Measurements from ENCODE around the gene SLC12A8. TPM values are rescaled to one million over a fixed set of nuclear protein-coding genes. Genes with fewer than 3 reads are reported as not detected.

Gene SLC12A8
- total and polyA plus RNA-seq, 8 donors: 1.5 to 31.7 (median 12.3) TPM

DNA sequence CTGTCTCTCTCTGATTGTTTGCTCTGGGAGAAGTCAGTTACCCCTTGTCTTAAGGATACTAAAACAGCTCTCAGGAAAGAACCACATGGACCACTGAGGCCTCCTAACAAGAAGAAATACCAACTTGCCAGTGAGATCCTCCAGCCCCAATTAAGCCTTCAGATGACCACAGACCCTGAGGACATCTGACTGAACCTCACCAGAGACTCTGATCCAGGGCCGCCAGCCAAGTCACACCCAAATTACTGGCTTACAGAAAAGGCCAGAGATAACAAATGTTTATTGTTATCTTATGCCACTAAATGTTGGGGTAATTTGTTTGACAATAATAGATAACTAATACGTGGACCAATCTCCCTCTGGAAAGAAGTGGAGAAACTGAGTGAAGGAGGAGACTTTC, 40.2 kb downstream of the SLC12A8 start:
- Histone ChIP-seq H3K4me3 (no peak overlapping the region), H3K4me1 (no peaks in the 10 kb centered on the region), H3K27me3 (no peaks in the 10 kb centered on the region), H3K9me3 (peaks cover 0 to 9% (median 0%) of the 10 kb centered on the region in 4 donors), H3K27ac (no peak overlapping the region), H3K36me3 (no peaks in the 10 kb centered on the region)
- no peak for DNase-seq
- 60 to 72% (median 69%) methylated on average over 2 of the region's 2 CpGs for WGBS, 5 donors
- intact Hi-C loops (cut with DNase I; ENCODE audit: low total_unique reads): no loop called here
- no peak for TF ChIP-seq POLR2AphosphoS5 (IDR thresholded peaks at IDR 0.05)

DNA sequence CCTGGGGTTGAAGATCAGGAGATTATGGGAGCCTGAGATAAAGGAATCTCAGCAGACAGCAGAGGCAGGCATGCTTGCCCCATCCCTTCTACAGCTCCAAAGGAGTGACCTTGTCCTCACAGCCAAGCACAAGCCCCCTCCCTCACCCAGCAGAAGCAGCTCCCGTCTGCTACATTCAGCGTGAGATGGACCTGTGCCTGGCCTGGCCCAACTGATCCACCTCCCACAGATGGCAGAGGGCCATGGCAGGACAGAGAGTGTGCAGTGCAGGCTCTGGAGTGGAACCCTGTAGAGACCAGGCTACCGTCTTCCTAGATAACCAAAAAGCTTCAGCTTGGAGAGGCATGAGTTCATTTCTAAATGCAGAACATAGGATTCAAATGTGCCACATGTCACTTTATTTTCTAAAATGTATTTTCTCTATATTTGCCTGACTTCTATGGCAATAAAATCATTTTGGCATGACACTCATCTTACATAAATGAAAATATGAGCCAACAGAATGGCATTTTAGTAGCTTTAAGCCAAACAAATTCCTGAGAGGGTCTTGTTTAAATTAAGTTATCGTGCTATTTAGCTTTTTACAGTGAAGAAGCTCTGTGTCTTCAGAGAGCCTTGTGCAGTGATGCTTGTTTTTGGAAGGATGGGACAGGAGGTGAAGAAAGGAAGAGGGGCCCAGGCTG, 43.7 kb downstream of the SLC12A8 start:
- WGBS, 5 donors: 83 to 87% (median 85%) methylated on average over 4 of the region's 4 CpGs
- intact Hi-C loops (cut with DNase I; ENCODE audit: low total_unique reads): loop anchor here (5.0 kb wide), 1 partner anchor 172 kb away; no protein-coding TSS in a partner anchor

DNA sequence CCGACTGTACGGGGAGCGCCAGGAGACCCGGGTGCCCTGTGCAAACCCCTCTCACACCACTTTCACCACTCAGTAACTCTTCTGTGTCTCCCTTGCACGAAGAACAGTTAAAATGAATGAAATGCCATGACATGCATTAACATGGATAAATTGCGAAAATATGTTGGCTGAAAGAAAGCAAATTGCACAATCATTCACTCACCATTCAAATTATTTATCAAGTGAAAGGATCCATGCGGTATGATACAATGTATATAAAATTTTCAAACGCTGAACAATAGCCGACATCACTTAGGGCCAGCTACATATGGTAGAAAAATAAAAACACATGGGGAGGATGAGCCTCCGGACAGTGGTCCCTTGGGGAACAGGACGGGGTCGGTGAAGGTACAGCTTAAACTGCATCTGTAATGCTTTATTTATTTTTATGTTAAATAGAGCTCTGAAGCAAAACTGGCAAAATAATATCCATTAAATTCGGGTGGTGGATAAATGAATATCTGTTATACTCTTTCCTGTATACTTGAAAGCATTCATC, 45.9 kb downstream of the SLC12A8 start:
- Histone ChIP-seq H3K27ac (no peak overlapping the region), H3K36me3 (no peaks in the 10 kb centered on the region), H3K9me3 (no peaks in the 10 kb centered on the region), H3K4me3 (no peak overlapping the region), H3K27me3 (no peaks in the 10 kb centered on the region), H3K4me1 (peaks cover 23 to 38% (median 26%) of the 10 kb centered on the region in 4 donors)
- no peak for DNase-seq
- TF ChIP-seq EP300 (IDR thresholded peaks at IDR 0.05) (no peak), POLR2A (IDR thresholded peaks at IDR 0.05) (no peak), POLR2AphosphoS5 (IDR thresholded peaks at IDR 0.05) (no peak)
- TF ChIP-seq, protein P1, sequence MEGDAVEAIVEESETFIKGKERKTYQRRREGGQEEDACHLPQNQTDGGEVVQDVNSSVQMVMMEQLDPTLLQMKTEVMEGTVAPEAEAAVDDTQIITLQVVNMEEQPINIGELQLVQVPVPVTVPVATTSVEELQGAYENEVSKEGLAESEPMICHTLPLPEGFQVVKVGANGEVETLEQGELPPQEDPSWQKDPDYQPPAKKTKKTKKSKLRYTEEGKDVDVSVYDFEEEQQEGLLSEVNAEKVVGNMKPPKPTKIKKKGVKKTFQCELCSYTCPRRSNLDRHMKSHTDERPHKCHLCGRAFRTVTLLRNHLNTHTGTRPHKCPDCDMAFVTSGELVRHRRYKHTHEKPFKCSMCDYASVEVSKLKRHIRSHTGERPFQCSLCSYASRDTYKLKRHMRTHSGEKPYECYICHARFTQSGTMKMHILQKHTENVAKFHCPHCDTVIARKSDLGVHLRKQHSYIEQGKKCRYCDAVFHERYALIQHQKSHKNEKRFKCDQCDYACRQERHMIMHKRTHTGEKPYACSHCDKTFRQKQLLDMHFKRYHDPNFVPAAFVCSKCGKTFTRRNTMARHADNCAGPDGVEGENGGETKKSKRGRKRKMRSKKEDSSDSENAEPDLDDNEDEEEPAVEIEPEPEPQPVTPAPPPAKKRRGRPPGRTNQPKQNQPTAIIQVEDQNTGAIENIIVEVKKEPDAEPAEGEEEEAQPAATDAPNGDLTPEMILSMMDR (IDR thresholded peaks at IDR 0.05): no peak
- WGBS, 5 donors: 89 to 93% (median 91%) methylated on average over 13 of the region's 13 CpGs
- intact Hi-C loops (cut with DNase I; ENCODE audit: low total_unique reads): loop anchor here (5.0 kb wide), 1 partner anchor 169 kb away; no protein-coding TSS in a partner anchor

More for the DNA sequence above, 43.7 kb downstream of the SLC12A8 start:
- H3K9me3 ChIP-seq: peaks cover 0 to 1% (median 0%) of the 10 kb centered on the region in 4 donors
- H3K36me3 ChIP-seq: no peaks in the 10 kb centered on the region
- no peak overlapping the region for H3K27ac ChIP-seq
- H3K4me3 ChIP-seq: no peak overlapping the region
- H3K27me3 ChIP-seq: no peaks in the 10 kb centered on the region
- DNase-seq: no peak
- TF ChIP-seq EP300 (IDR thresholded peaks at IDR 0.05) (no peak), POLR2A (IDR thresholded peaks at IDR 0.05) (no peak), POLR2AphosphoS5 (IDR thresholded peaks at IDR 0.05) (no peak)
- TF ChIP-seq, protein P1 (IDR thresholded peaks at IDR 0.05): no peak
- peaks cover 9 to 16% (median 15%) of the 10 kb centered on the region in 4 donors for H3K4me1 ChIP-seq

DNA sequence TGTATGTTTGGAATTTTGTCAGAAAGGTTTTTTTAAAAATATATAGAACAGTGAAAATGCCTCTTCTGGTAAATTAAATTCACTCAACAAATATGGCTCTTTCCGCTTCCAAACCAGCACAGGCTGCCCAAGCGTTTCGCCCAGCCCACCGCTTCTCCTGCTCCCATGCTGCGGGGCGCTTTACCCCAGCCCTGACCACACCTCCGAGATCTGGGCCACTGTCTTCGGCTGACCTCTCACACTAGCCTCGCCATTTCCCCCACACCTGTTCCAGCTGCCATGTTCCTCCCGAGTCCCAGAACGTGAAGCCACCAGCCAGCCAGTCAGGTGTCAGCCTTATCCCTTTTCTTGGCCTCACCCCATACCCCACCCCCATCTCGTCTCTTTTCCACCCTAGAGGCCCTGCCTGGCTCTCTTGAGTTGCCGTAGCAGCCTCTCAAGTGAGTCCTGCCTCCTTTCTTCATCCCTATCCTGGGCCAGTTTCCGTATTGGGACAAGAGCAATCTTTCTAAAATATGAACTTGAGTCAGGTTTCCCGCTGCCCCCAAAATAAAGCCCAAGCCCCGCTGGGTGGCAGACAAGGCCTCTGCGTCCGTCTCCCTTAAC, 46.5 kb downstream of the SLC12A8 start:
- 92 to 96% (median 94%) methylated on average over 18 of the region's 18 CpGs for WGBS, 5 donors
- H3K27me3 ChIP-seq: no peaks in the 10 kb centered on the region
- no peak for DNase-seq
- no peak overlapping the region for H3K27ac ChIP-seq
- peaks cover 25 to 44% (median 32%) of the 10 kb centered on the region in 4 donors for H3K4me1 ChIP-seq
- H3K4me3 ChIP-seq: no peak overlapping the region
- no peak for TF ChIP-seq POLR2A (IDR thresholded peaks at IDR 0.05)
- TF ChIP-seq POLR2AphosphoS5 (IDR thresholded peaks at IDR 0.05): no peak
- TF ChIP-seq, protein P1 (IDR thresholded peaks at IDR 0.05): no peak
- no peak for TF ChIP-seq EP300 (IDR thresholded peaks at IDR 0.05)
- no peaks in the 10 kb centered on the region for H3K9me3 ChIP-seq
- intact Hi-C loops (cut with DNase I; ENCODE audit: low total_unique reads): loop anchor here (5.0 kb wide), 1 partner anchor 169 kb away; no protein-coding TSS in a partner anchor
- no peaks in the 10 kb centered on the region for H3K36me3 ChIP-seq

Measured in stomach (tissue), 9 donors.